GM12875 (cell line): ENCODE data around the gene FGD5.

Source experiments
- H3K4me3 ChIP-seq: one replicate; pipeline ENCODE4 v1.5.1; 2011; ENCODE audit warnings: low read depth, low read length, control low read depth
- TF ChIP-seq, protein P1 (sequence below): IDR thresholded peaks from 2 replicates; pipeline ENCODE4 v1.5.1; 2011; ENCODE audit warnings: low read depth, mild to moderate bottlenecking, control low read depth, inconsistent platforms, low read length, moderate library complexity, borderline replicate concordance; ENCODE audit not compliant: insufficient read depth

Gene FGD5

DNA sequence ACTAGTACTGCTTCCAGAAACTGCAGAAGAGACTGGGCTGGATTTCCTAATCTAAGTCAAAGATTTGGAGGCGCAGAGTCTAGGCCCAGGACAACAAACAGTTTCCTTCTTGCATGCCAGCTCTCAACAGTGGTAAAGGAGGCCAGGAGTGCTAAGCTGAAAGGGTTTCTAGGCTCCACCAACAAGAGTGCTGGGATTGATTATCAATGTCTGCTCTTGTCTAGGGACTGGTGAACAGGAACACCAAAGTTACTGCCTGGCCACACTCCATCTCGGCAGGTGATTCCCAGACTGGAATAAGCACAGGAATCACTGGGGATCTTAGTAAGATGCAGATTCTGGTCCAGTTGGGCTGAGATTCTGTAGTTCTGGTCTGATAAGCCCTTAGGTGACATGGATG, 22.8 kb upstream of the FGD5 start:
- no peak overlapping the region for H3K4me3 ChIP-seq

GRCh38 chr3:14796403-14797077, 22.2 kb upstream of the FGD5 start:
- H3K4me3 ChIP-seq = no peak overlapping the region
- TF ChIP-seq, protein P1, sequence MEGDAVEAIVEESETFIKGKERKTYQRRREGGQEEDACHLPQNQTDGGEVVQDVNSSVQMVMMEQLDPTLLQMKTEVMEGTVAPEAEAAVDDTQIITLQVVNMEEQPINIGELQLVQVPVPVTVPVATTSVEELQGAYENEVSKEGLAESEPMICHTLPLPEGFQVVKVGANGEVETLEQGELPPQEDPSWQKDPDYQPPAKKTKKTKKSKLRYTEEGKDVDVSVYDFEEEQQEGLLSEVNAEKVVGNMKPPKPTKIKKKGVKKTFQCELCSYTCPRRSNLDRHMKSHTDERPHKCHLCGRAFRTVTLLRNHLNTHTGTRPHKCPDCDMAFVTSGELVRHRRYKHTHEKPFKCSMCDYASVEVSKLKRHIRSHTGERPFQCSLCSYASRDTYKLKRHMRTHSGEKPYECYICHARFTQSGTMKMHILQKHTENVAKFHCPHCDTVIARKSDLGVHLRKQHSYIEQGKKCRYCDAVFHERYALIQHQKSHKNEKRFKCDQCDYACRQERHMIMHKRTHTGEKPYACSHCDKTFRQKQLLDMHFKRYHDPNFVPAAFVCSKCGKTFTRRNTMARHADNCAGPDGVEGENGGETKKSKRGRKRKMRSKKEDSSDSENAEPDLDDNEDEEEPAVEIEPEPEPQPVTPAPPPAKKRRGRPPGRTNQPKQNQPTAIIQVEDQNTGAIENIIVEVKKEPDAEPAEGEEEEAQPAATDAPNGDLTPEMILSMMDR = no peak

More for the DNA sequence above, 22.8 kb upstream of the FGD5 start:
- TF ChIP-seq, protein P1 = no peak

DNA sequence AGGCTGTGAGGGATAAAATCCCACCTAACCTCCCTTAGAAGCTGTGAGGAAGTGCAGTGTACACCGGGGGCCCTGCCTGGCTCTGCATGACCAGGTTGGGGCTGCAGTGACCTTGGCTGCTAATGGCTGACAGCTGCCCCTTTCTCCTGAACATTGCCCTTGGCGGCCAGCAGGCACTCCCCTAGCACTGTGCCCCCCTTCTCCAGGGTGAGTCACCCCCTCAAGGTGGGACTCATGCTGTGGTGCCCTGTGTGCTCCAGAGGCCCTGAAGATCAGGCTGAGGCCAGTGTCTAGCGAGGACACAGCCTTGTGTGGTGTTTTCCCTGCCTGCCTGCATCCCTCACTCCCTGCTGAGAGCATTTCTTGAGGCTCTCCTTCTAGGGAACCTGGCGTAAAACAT, 21.0 kb upstream of the FGD5 start:
- TF ChIP-seq, protein P1 = no peak
- H3K4me3 ChIP-seq = no peak overlapping the region

DNA sequence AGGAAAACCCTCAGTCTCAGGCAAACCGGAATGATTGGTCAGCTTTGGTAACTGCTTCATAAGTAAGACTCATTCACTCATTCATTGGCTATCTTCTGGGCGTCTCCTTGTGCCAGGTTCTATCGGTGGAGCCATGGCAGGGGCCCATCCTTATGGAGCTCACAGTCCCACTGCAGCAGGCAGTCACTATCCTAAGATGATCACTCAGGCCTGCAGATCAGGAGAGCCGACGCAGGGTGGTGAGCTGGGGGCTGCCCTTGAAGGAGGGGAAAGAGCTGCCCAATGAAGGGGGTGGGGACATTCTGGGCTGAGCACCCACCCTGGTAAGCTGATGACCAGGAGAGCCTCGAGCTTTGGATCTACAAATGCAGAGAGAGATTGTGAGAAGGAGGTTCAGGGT, 20.5 kb upstream of the FGD5 start:
- no peak overlapping the region for H3K4me3 ChIP-seq
- TF ChIP-seq, protein P1 = no peak

DNA sequence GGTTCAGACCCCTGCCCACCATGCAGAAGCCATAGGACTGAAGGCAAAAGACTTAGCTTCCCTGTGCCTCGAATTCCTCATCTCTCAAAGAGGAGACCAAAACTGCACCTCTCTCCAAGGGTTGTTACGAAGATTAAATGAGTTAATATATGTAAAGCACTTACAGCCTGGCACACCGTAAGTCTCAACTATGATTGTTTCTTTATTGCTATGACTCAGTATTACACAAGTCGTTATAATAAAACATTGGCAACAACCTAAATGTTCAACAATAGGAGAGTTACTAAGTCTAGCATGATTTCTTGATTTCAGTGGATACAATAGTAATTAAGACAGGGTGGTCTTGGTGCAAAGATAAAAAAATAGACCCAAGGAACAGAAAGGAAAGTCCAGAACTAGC, 19.6 kb upstream of the FGD5 start:
- TF ChIP-seq, protein P1 = no peak
- H3K4me3 ChIP-seq = no peak overlapping the region

GRCh38 chr3:14801031-14801430, 17.7 kb upstream of the FGD5 start:
- TF ChIP-seq, protein P1 = no peak

GRCh38 chr3:14801668-14802380, 16.9 kb upstream of the FGD5 start:
- TF ChIP-seq, protein P1 = no peak
- H3K4me3 ChIP-seq = no peak overlapping the region

More at GRCh38 chr3:14801031-14801430, 17.7 kb upstream of the FGD5 start:
- H3K4me3 ChIP-seq = no peak overlapping the region
